Measurements from ENCODE around the gene LCAT.

DNA sequence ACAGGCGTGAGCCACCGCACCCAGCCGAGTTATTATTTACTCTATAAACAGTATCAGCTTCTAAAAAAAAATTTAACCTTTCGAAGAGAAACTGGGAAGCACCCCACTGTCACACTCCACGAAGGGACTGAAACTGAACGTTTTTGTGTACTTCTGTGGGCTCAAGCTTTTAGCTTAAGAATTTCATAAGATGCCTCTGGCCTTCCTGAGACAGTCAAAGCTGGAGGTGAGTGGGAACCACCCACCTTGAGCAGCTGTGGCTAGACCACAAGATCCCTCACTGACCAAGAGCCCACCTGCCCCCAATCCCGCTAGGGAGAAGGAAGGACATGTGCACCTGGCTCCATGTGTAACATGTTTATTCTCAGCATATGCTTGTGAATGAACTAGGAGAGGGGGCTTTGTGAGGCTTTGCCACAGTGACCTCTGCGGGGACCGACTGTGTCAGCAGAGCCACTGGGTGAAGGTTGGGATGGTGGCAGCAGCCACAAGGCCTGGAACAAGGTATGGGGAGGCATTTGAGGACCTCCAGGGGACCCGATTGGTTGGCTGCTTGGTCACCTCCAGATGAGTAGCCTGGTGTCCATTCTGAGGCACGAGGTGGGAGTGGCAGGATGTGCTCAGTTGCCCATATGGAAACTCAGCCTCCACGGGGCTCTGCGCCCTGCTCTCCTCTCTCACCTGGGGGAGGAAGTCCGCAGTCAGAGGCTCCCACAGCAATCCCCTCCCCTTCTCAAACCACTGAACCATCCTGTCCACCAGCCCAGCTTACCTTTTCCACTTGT lies 31.6 kb upstream of the LCAT start:
- TF ChIP-seq, protein P1, sequence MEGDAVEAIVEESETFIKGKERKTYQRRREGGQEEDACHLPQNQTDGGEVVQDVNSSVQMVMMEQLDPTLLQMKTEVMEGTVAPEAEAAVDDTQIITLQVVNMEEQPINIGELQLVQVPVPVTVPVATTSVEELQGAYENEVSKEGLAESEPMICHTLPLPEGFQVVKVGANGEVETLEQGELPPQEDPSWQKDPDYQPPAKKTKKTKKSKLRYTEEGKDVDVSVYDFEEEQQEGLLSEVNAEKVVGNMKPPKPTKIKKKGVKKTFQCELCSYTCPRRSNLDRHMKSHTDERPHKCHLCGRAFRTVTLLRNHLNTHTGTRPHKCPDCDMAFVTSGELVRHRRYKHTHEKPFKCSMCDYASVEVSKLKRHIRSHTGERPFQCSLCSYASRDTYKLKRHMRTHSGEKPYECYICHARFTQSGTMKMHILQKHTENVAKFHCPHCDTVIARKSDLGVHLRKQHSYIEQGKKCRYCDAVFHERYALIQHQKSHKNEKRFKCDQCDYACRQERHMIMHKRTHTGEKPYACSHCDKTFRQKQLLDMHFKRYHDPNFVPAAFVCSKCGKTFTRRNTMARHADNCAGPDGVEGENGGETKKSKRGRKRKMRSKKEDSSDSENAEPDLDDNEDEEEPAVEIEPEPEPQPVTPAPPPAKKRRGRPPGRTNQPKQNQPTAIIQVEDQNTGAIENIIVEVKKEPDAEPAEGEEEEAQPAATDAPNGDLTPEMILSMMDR (IDR thresholded peaks at IDR 0.05), result no peak
- no peak for TF ChIP-seq POLR2A (IDR thresholded peaks at IDR 0.05)

Data from right lobe of liver (tissue), 4 donors.